Measurements from ENCODE around the gene FRAS1.
"Not testable (repeated sequence)": the region's sequence is repeated elsewhere in the genome, so short reads cannot be mapped to it uniquely, and the experiment has no call there.

GRCh38 chr4:78275450-78275849 lies 218.3 kb downstream of the FRAS1 start:
- not testable (repeated sequence) for TF ChIP-seq CTCF, POLR2A (IDR thresholded peaks at IDR 0.05)
